NCI-H1436 (cell line): ENCODE measurements around the gene CCDC30.
"Not testable (repeated sequence)": the region's sequence is repeated elsewhere in the genome, so short reads cannot be mapped to it uniquely, and the experiment has no call there.

Source experiments
- DNase-seq: peaks from one replicate; lab custom pipeline; 2025; lab: John Stamatoyannopoulos, UW

CCDC30 gene

GRCh38 chr1:42657981-42658876, 195.1 kb downstream of the CCDC30 start, which contains the start of gene PPIH:
TSS of gene PPIH (plus strand) at chr1:42658423. CDS start at chr1:42658447, 24 bp downstream.
- peak; percentile 87 for DNase-seq

DNA sequence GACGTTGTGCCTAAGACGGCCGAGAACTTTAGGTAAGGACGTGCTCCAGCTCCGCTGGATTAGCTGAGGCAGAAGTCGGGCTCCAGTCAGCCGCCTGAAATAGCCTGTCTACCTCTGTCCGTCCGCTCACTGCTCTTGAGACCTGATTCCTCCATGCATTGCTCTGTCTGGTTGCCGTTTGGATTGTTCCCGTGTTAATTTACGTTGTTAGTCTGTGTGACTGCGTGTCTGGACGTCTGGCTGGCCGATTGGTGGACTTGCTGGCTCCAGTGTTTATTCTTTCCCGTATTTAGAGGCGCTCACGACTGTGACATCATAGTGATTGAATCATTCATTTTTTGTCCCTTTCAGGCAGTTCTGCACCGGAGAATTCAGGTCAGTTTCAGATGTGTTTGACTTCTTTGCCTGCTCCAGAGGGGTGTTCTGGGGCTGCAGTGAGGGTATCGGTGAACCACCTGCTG, 195.8 kb downstream of the CCDC30 start:
- DNase-seq: no peak

DNA sequence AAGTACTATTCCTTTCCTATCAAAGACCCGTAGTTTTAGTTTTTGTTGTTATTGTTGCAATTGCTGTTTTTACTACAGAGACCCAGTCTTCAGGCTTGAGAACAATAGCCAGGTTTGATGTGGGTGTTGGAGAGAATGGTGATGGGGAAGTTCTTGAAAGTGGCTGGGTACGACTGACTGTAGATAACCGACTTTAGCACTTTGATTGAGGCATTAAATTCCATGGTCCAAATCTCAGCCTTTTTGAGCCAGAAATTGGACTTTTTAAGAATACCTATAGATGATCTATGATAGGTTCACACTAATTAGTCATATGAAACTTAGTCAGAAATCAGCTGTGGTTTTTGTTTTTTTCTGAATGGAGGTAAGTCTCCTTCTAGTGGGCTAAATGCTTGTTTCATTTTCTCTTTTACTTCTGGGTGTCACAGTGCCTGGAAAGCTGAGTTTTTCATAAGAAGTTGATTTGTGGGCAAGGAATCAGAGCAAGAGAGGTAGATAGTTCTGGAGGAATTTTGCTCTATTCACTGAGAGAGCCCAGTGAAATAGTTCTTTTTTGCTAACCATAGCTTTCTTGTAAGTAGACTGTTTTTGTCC, 197.9 kb downstream of the CCDC30 start:
- DNase-seq: no peak

- no peak for DNase-seq
Measured at GRCh38 chr1:42669936-42670335, 206.8 kb downstream of the CCDC30 start.

- no peak for DNase-seq
Measured at GRCh38 chr1:42670425-42670824, 207.3 kb downstream of the CCDC30 start.

DNA sequence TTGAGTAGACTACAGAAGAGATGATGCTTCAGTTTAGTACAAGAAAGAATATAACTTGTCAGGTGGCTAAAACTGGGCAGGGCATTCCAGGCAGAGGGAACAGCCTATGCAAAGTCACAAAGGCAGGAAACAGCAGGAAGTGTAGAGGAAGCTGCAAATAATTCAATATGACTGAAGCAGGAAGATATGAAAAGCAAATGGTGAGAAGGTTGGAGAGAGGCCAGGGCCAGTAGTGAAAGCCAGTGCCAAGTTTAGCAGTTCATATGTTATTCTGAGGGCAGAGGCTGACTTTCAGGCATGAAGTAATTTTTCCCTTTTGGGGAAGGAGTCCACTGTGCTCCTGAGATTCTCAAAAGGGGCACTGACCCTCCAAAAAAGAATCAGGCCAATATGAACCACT, 211.1 kb downstream of the CCDC30 start:
- no peak for DNase-seq

DNA sequence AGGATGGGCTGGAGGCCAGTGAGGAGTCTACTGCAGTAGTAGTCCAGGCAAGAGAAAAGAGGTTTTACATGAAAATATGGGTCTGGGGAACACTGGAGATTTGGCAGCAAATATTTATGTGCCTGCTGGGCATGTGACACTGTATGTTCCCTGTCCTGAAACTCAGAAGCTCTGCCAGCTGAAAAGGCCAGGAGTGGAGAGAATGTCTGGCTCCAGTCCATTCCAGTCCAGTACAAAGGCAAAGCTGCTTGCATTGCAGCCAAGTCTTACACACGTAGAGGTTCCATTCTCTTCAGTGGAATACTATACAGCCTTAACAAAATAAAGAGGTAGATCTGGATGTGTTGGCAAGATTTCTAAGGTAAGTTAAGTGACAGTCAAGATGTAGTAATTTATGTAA, 211.6 kb downstream of the CCDC30 start:
- DNase-seq: no peak

GRCh38 chr1:42675467-42675866, 212.4 kb downstream of the CCDC30 start:
- DNase-seq: no peak

DNA sequence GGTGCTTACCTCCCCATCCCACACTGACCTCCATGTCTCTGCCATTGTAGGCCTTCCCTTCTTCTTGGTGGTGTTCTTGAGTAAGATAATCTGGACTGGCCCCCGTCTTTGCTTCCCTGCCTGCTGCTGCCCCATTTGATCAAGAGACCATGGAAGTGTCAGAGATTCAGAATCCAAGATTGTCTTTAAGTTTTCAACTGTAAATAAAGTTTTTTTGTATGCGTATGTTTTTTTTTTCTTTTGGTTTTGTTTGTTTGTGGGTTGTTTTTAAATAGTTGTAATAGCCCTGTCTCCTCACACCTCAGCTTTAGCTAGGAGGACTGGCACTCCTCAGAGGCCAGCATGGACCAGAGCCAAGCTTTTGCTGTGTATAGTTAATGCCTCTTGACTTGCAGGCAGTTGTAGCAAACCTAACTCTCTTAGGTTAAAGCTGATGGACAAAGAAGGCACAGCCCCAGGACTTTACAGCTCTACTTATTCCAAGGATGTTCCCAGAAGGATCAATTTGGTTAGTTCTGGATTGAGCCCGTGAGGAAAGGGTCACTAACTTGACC, 213.5 kb downstream of the CCDC30 start:
- no peak for DNase-seq

GRCh38 chr1:42679364-42679983, 216.4 kb downstream of the CCDC30 start:
- DNase-seq: no peak

GRCh38 chr1:42680055-42680454, 217.0 kb downstream of the CCDC30 start:
- no peak for DNase-seq

DNA sequence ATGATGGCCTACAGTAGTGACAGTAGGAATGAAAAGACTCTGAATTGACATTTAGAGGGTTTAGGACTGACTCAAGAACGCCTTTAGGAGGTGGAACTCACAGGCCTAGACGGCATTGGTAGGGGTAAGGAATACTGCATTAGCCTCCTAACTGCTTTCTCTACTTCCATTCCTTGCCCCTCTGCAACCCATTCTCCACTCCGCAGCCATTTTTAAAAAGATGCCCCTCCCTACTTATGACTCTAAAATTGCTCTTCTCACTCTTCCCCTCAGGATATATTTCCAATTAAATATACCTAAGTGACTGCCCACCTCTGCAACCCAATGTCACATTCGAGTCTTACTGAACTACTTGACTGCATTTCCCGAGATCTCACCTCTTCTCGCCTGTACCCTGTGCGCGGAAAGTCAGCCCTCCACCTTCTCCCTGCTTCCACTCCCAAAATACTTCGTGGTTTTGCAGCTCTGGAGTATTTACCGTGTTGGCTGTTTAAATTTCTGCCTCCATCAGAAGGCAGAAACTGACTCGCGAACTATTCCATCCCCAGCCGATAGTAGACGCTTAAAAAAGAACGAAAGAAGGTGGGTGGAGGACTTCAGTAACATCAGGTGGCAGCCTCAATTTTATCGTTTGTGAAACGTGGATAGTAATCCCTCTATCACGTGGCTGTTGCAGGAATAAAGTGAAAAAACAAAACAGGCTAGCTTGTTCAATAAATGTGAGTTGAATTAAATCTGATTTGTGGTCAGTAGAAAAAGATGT, 218.0 kb downstream of the CCDC30 start:
- DNase-seq: no peak

DNA sequence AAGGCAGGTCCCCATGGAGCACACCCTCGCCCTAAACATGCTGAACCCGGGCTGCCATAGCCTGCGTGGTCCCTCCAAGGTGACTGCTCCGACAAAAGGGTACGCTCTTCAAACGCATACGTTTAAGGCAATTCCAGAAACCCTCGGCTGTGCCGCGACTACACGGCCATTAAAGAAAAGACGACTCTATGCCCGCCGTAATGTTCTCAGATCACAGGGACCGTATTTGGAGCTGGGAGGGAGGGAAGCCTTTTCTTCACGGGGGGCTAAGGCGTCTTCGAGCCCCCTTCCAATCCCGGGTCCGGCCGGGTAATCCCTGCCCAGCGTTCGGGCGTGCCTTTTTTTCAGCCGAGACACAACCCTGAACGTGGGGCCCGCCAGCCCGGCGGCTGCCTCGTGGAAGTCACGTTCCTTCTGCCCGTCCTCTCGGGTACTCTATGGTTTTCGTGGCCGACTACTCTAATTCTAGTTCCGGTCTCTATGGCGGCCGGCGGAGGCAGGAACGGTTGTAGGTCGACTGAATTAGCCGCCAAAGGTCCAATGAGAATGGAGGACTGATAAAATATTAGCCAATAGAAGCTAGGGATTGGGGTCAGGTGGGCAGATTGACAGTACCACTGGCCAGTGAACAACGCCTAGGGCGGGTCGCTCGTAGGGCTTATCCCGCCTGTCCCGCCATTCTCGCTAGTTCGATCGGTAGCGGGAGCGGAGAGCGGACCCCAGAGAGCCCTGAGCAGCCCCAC, 218.8 kb downstream of the CCDC30 start, which contains the start of gene YBX1:
Gene YBX1, plus strand, starts transcription at position 678 of the 743 bp plus-strand sequence. CDS start 148 bp downstream, outside the sequence.
- DNase-seq: peak; percentile 98

- not testable (repeated sequence) for DNase-seq
Measured at GRCh38 chr1:42682484-42682738, 219.3 kb downstream of the CCDC30 start.

- DNase-seq: peak; percentile 36
Measured at GRCh38 chr1:42682739-42683531, 219.8 kb downstream of the CCDC30 start.

DNA sequence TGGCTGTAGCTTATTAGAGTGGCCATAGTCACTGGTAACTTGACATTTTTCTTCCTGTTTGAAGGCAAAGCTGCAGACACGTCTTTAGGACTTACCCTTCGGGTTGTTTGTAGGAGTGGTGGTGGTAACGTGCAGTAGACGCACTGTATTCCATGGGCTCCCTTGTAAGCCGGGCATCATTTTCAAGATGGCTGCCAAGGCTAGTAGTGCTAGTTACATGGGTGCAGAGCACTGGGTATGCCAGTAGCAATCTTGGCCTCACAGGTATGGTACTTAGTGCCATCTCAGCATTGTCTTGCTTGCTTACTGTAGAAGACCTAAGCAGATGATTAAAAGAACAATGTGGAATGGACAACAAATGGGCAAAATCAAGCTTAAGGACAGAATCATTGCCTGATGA, 221.1 kb downstream of the CCDC30 start:
- DNase-seq: no peak

DNA sequence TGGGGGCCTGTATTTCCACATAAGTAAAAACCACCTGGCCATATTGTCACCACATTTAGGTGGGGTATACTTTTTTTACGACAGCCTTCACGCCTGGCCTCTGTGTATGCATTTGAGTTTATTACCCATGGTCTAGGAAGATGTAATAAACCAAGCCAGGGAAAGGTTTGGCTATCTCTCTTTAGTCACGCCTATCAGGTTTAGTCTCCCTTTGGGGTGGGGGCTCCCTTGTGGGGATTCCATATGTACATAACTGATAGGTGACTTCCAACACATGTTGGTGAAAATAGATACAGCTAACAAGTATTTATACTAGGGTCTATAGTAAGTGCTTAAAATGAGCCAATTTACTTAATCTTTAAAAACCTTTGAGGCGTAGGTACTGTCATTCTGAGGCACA, 223.3 kb downstream of the CCDC30 start:
- DNase-seq: no peak

GRCh38 chr1:42689912-42690311, 226.8 kb downstream of the CCDC30 start:
- no peak for DNase-seq

GRCh38 chr1:42690477-42691156, 227.5 kb downstream of the CCDC30 start:
- no peak for DNase-seq

GRCh38 chr1:42691157-42691498, 228.0 kb downstream of the CCDC30 start:
- DNase-seq: no peak
